Gastroesophageal sphincter (tissue), 4 donors: ENCODE measurements around the gene AGBL3. TPM values are rescaled to one million over a fixed set of nuclear protein-coding genes. Genes with fewer than 3 reads are reported as not detected.

Experiments
- ATAC-seq: fragments of 150-250 bp; one replicate; pipeline ENCODE4 v1.9.1; 2016; ENCODE audit warnings: mild to moderate bottlenecking, moderate library complexity
- H3K27ac ChIP-seq, 4 donors: fragments of 200-600 bp; sonication (generic) in 3 of 4; 1 replicate in 3 of 4; 2 replicates in 1 of 4; pipeline ENCODE4 v1.5.1; 2016 to 2019
- H3K27me3 ChIP-seq: fragments of 200-600 bp; sonication (generic); one replicate; pipeline ENCODE4 v1.5.1; 2019
- H3K36me3 ChIP-seq, 2 donors: fragments of 200-600 bp; sonication (generic); one replicate each; pipeline ENCODE4 v1.5.1; 2019; ENCODE audit warnings: control low read depth in 1 of 2
- H3K4me1 ChIP-seq, 3 donors: fragments of 200-600 bp; sonication (generic); 1 replicate in 2 of 3; 2 replicates in 1 of 3; pipeline ENCODE4 v1.5.1; 2016 to 2019; ENCODE audit warnings: control low read depth in 2 of 3
- H3K4me3 ChIP-seq, 2 donors: fragments of 200-600 bp; sonication (generic); one replicate each; pipeline ENCODE4 v1.5.1; 2019; ENCODE audit warnings: mild to moderate bottlenecking in 1 of 2, moderate library complexity in 1 of 2
- H3K9me3 ChIP-seq, 3 donors: fragments of 200-600 bp; sonication (generic); one replicate each; pipeline ENCODE4 v1.5.1; 2017 to 2019; ENCODE audit warnings: control low read depth in 2 of 3
- CTCF ChIP-seq, 4 experiments: fragments of 200-600 bp in 2 of 4; fragments of 450-650 bp in 2 of 4; sonication (generic) in 1 of 4; IDR thresholded peaks; one replicate each; pipeline ENCODE4 v1.5.1; 2017 to 2019; ENCODE audit warnings: antibody characterized with exemption in 4 of 4, mild to moderate bottlenecking in 2 of 4, moderate library complexity in 2 of 4
- EP300 ChIP-seq: sonication (generic); formaldehyde crosslinking; IDR thresholded peaks from one replicate; pipeline ENCODE4 v1.6.1; 2017; ENCODE audit warnings: antibody characterized with exemption, mild to moderate bottlenecking
- POLR2A ChIP-seq, 2 donors: fragments of 450-650 bp; IDR thresholded peaks; one replicate each; pipeline ENCODE4 v1.6.1; 2017; ENCODE audit warnings: antibody characterized with exemption in 2 of 2, mild to moderate bottlenecking in 2 of 2, moderate library complexity in 1 of 2
- POLR2AphosphoS5 ChIP-seq: sonication (generic); formaldehyde crosslinking; IDR thresholded peaks from one replicate; pipeline ENCODE4 v1.6.1; 2017; ENCODE audit warnings: antibody characterized with exemption
- WGBS, 2 donors: methylation state at CpG; one replicate each; pipeline ENCODE4 v1.1.5; 2018; ENCODE audit warnings: low coverage in 1 of 2; 5-methylcytosine and 5-hydroxymethylcytosine counted together
- total RNA-seq, 4 donors: library from RNA; depleted of rRNA; stranded (reverse); fragments of >200 nt; gene quantifications; one replicate each; pipeline ENCODE4 v1.1.0, GENCODE V29; 2016

Gene AGBL3
- total RNA-seq, 4 donors from 2014 or later = 0.30 to 5.6 (median 3.1) TPM

DNA sequence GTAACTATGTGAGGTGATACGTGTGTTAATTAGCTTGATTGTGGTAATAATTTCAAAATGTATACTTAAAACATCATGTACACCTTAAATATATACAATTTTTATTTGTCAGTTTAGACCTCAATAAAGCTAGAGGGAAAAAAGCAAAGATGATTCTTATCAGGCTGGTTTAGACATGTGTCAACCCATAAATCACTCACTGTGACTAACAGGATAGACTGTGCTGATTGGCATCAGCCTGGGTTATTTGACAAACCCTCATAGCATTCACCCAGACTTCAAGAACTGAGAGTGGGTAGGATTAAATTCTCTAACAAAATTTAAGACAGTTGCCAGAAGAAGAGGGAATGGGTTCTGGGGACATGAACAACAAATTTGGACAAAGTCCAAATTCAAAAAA lies 87.8 kb downstream of the AGBL3 start:
- 86 to 92% methylated on average over 1 of the region's 1 CpG for WGBS, 2 donors
- H3K27me3 ChIP-seq = no peaks in the 10 kb centered on the region

DNA sequence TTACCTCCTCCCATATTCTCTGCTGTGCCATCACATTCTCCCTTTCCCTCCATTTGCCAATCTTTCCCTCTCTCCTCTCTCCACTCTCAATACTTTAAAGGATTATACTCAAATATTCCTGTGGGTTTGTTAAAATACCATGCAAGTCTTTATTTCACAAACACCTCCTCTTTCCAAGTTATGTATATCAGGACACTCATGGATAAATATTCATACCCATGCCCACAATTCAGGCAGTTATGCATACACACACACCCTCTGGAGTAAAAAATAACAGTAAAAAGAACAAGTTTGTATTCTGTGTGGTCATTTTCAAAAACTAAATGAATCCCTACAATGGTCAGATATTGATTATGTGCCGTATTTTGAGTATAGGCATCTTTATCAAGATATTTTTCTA lies 88.2 kb downstream of the AGBL3 start:
- no peak for TF ChIP-seq POLR2A (IDR thresholded peaks at IDR 0.05)
- TF ChIP-seq CTCF (IDR thresholded peaks at IDR 0.05) = no peak
- TF ChIP-seq EP300 = no peak
- TF ChIP-seq POLR2AphosphoS5 = no peak
- Histone ChIP-seq H3K9me3 (no peaks in the 10 kb centered on the region), H3K4me3 (no peak overlapping the region), H3K4me1 (no peaks in the 10 kb centered on the region), H3K27ac (no peak overlapping the region), H3K36me3 (no peaks in the 10 kb centered on the region), H3K27me3 (no peaks in the 10 kb centered on the region)
- 42 to 97% methylated on average over 1 of the region's 1 CpG for WGBS, 2 donors
- ATAC-seq = no peak

More for the DNA sequence above, 87.8 kb downstream of the AGBL3 start:
- TF ChIP-seq POLR2AphosphoS5 (no peak), POLR2A (IDR thresholded peaks at IDR 0.05) (no peak), EP300 (no peak), CTCF (IDR thresholded peaks at IDR 0.05) (no peak)
- no peaks in the 10 kb centered on the region for H3K9me3 ChIP-seq
- H3K4me1 ChIP-seq = no peaks in the 10 kb centered on the region
- no peak overlapping the region for H3K4me3 ChIP-seq
- no peaks in the 10 kb centered on the region for H3K36me3 ChIP-seq
- ATAC-seq = no peak
- H3K27ac ChIP-seq = no peak overlapping the region

DNA sequence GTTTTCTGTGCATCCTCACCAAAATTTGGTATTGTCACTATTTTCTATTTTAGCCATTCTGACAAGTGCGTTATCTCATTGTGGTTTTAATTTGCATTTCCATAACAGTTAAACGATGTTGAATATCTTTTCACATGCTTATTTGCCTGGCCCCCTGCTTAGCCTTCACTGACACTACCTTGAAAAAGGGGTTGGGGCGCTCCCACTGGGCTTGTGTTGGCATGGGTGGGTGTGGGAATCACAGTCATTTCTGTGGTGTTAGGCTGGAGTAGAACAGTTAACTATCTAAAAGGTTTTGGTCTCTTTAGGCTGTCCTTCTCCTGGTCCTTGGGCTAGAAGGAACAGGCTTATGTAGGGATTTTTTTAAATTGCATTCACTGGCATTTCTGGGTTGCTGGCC lies 89.4 kb downstream of the AGBL3 start:
- H3K9me3 ChIP-seq = no peaks in the 10 kb centered on the region
- H3K4me1 ChIP-seq = no peaks in the 10 kb centered on the region
- H3K27ac ChIP-seq = no peak overlapping the region
- 54 to 81% methylated on average over 3 of the region's 3 CpGs for WGBS, 2 donors
- H3K4me3 ChIP-seq = no peak overlapping the region
- TF ChIP-seq CTCF (IDR thresholded peaks at IDR 0.05) (no peak), POLR2A (IDR thresholded peaks at IDR 0.05) (no peak), EP300 (no peak), POLR2AphosphoS5 (no peak)
- H3K27me3 ChIP-seq = no peaks in the 10 kb centered on the region
- no peak for ATAC-seq
- H3K36me3 ChIP-seq = no peaks in the 10 kb centered on the region

- H3K36me3 ChIP-seq = no peaks in the 10 kb centered on the region
- no peaks in the 10 kb centered on the region for H3K9me3 ChIP-seq
- no peak for ATAC-seq
- WGBS, 2 donors = 80 to 87% methylated on average over 1 to 4 of the region's 4 CpGs
- no peaks in the 10 kb centered on the region for H3K27me3 ChIP-seq
- no peak for TF ChIP-seq EP300
- no peaks in the 10 kb centered on the region for H3K4me1 ChIP-seq
- no peak overlapping the region for H3K4me3 ChIP-seq
- H3K27ac ChIP-seq = no peak overlapping the region
Observed at GRCh38 chr7:135076882-135077281, 90.6 kb downstream of the AGBL3 start.

GRCh38 chr7:135077642-135078041 lies 91.3 kb downstream of the AGBL3 start:
- H3K27ac ChIP-seq = no peak overlapping the region
- WGBS, 2 donors = 57 to 69% methylated on average over 4 to 7 of the region's 7 CpGs
- H3K9me3 ChIP-seq = no peaks in the 10 kb centered on the region
- H3K4me1 ChIP-seq = no peaks in the 10 kb centered on the region
- H3K4me3 ChIP-seq = no peak overlapping the region
- no peaks in the 10 kb centered on the region for H3K36me3 ChIP-seq
- TF ChIP-seq POLR2AphosphoS5 (no peak), POLR2A (IDR thresholded peaks at IDR 0.05) (no peak), EP300 (no peak), CTCF (IDR thresholded peaks at IDR 0.05) (no peak)
- no peaks in the 10 kb centered on the region for H3K27me3 ChIP-seq
- no peak for ATAC-seq

- H3K27ac ChIP-seq = no peak overlapping the region
- no peaks in the 10 kb centered on the region for H3K9me3 ChIP-seq
- H3K27me3 ChIP-seq = no peaks in the 10 kb centered on the region
- no peak for ATAC-seq
- TF ChIP-seq EP300 = no peak
- H3K4me1 ChIP-seq = no peaks in the 10 kb centered on the region
- no peak overlapping the region for H3K4me3 ChIP-seq
- no peaks in the 10 kb centered on the region for H3K36me3 ChIP-seq
Observed at GRCh38 chr7:135078051-135078450, 91.7 kb downstream of the AGBL3 start.
